Epidermal melanocyte (primary cell): Measurements from ENCODE around the gene MCUB.

Experiments used
- DNase-seq: peaks from one replicate; pipeline ENCODE4 v3.0.0; 2011; ENCODE audit warnings: low spot score; ENCODE audit not compliant: insufficient read length

MCUB gene

DNA sequence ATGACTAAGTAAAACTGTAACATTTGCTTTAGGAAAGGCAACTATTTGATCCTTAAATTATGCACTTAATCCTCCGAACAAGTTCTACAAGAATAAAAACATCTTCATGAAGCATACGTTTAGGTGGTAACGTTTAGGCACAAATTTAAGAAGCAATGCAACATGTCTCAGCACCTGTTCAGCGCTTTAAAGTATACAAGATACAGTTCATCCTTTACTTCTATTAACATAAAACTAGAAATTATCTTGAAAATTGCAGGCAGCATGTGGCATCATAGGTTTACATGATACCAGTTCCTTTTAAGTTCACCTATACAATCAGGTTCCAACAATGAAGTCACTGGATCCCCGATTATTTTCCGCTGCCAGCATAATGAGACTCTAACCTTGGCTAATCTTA lies 168.3 kb downstream of the MCUB start:
- no peak for DNase-seq

DNA sequence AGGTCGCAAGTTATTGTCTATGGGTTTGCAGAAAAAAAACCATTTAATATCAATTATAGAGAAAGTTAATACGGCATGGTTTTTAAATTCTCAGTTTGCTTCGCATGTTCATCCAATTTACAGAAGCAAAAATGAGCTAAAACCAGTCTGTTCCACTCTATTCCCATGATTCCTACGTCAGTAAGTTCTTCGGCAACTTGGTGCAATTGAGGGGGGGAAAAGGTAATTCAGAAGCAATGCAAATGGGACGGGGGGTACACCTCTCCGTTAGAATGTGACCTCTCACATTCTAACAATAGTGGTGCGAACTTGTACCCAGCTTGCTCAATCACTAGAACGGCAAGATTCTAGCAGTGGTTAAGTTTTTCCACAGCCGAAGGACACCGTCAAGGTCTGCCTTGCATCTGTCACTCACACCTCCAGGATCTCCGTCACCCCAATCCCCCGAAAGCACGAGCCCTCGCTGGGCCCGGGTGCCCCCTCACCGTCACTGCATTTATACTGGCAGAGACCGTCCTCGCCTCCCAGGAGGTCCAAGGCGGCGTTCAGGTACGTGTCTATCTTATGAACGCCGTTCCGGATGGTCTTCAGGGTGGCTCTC lies 169.2 kb downstream of the MCUB start:
- no peak for DNase-seq

DNA sequence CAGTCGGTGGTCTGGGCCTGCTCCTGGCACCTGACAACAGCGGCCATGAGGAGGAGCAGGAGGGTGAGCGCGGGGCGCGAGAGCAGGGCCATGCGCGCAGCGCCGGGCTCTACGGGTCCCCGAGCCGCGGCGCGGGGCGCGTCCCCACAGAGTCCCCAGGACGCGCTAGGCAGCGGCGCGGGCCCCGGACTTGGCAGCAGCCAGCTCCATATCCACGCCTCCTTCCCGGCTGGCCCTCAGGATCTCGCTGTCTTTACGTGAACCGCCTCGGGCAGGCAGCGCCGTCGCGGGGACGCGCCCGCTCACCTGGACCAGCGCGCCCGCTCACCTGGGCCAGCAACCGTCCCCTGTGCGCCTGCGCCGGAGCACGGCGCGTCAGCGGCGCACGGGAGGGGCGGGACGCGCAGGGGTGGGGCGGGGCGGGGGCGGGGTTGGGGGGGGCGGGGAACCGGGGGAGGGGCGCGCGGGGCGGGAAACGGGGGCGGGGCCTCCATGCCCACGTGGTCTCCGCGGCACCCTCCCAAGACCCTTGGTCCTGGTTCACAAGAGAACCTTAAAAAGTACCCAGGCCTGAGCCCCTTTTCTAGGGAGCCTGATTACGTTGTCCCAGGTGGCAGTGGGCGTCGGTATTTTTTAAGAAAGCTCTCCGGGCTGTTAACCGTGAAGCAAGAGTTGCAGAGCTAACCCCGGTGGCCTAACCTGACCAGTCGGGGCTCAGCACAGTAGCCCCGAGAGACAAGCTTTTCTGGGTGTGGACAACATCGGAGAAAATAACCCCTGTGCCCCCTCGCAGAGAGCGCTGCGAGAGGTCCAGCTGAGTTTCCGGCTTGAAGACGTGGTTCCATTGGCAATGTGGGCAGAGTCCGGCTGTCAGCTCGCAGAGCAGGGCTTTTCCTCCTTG lies 169.9 kb downstream of the MCUB start, which contains the start of gene PLA2G12A:
Gene PLA2G12A, minus strand, starts transcription at position 353 of the 901 bp plus-strand sequence. Its CDS starts 261 bp downstream, at position 92.
- peak; percentile 38 for DNase-seq

DNA sequence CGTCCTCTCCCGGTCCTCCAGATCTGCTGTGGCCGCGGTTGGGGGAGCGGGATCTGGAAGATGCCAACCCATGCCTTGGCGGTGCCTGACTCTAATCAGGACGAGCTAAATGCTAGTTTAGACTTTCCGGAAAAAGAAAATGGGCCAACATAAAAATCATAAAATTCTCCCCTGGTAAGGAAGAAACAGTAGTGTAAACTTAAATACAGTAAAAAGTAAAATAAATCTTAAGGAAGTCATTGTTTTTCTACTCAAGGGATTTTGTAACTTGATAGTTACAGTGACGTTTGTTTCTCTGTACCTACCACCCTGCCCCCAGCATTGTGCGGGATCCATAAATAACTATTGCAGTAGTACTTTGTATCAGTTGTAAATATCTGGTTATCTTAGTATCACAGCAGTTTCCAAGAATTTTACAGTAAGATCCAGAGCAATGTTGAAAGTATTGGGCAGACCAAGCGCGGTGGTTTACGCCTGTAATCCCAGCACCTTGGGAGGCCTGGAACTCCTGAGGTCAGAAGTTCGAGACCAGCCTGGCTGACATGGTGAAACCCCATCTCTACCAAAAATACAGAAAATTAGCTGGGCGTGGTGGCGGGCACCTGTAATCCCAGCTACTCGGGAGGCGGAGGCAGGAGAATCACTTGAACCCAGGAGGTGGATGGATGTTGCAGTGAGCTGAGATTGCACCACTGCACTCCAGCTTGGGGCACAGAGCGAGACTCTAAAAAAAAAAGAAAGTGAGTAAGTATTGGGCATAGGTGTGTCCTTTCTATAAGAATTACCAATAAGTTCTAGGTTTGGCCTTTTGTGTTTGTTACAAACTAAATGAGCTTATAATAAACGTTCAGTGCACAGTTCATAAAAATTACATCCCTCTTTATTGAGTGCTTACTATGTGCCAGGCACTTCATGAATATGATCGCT lies 170.8 kb downstream of the MCUB start:
- DNase-seq: no peak

DNA sequence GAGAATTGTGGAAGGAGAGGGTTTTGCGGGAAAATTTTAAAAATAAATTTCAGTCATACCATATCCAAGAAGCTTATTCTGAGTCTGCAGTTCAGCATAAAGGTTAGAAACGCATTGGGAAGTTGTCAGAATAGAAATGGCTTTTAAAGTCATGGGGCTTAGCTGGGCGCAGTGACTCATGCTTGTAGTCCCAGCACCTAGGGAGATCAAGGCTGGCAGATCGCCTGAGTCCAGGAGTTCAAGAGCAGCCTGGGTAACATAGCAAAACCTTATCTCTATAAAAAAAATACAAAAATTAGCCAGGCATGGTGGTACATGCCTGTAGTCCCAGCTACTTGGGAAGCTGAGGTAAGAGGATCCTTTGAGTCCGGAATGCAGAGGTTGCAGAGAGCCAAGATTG lies 173.7 kb downstream of the MCUB start:
- no peak for DNase-seq

DNA sequence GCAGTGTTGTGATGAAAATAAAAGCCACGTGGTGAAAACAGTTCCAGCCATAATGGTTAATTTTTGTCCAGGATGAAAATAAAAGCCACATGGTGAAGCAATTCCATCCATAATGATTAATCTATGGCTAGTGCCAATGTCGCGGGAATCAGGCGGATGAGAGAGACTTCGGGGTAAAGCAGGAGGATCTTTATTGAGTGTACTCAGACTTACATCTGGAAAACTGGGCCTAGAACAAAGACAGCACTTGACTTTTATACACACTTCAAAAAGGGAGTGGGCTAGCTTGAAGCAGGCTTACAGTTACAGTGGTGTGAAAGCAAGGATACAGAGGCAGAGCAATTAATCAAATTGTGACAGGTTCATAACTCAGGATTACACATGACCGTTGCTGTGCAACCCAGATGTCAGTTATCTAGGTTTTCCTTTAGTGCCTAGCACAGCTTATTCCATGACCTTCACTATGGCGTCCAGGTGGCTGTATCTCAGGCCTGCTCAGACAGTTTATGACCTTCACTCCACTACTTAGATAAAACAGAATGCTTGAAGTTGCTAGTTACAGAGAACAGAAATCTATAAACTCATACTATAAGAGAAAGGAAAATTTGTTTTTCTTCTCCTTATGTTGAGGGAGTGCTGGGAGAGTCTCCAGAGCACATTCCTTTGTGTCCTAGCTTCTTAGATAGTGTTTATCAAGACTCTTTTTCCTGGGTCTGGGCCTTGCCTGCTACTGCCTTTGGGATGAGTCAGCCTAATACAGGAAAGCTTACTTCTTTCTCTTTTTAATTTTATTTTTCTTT lies 175.7 kb downstream of the MCUB start:
- DNase-seq: no peak
